ENCODE measurements around the gene MEPCE. TPM values are rescaled to one million over a fixed set of nuclear protein-coding genes. Genes with fewer than 3 reads are reported as not detected.

The MEPCE gene
- polyA plus RNA-seq, 1 experiment: 19.1 TPM

GRCh38 chr7:100411101-100411500 is 18.5 kb upstream of the MEPCE start:
- H3K4me3 ChIP-seq (ENCODE audit: low read depth, low read length): no peak overlapping the region
- ChIA-PET CTCF (interaction anchor here (1.6 kb wide), 1 partner anchor 17 kb away, joined by 6 read pairs; the partner anchor contains the start of gene ZCWPW1), POLR2A (no interaction called here)
- H3K36me3 ChIP-seq (ENCODE audit: control insufficient read depth, insufficient read depth, low read length): no peaks in the 10 kb centered on the region
- no peak for DNase-seq (ENCODE audit: low read depth)
- no peak for TF ChIP-seq CTCF (IDR thresholded peaks at IDR 0.05; ENCODE audit: insufficient read depth, low read depth, low read length)
- H3K27me3 ChIP-seq (ENCODE audit: control insufficient read depth, insufficient read depth, low read length): peaks cover 2% of the 10 kb centered on the region; the same call in 1 of the 2 replicates

- no peak for TF ChIP-seq CTCF (IDR thresholded peaks at IDR 0.05; ENCODE audit: insufficient read depth, low read depth, low read length)
- ChIA-PET POLR2A (no interaction called here), CTCF (no interaction called here)
- Histone ChIP-seq H3K36me3 (ENCODE audit: control insufficient read depth, insufficient read depth, low read length) (no peaks in the 10 kb centered on the region), H3K4me3 (ENCODE audit: low read depth, low read length) (no peak overlapping the region), H3K27me3 (ENCODE audit: control insufficient read depth, insufficient read depth, low read length) (peaks cover 2% of the 10 kb centered on the region; the same call in 1 of the 2 replicates)
- no peak for DNase-seq (ENCODE audit: low read depth)
These were observed 16.3 kb upstream of the MEPCE start for GRCh38 chr7:100413346-100413745.

GRCh38 chr7:100413889-100414288 is 15.7 kb upstream of the MEPCE start:
- CTCF ChIA-PET: no interaction called here

GRCh38 chr7:100415448-100415847 is 14.2 kb upstream of the MEPCE start:
- no peak for DNase-seq (ENCODE audit: low read depth)
- no peaks in the 10 kb centered on the region for H3K27me3 ChIP-seq (ENCODE audit: control insufficient read depth, insufficient read depth, low read length)
- POLR2A ChIA-PET: no interaction called here
- H3K4me3 ChIP-seq (ENCODE audit: low read depth, low read length): no peak overlapping the region
- CTCF ChIA-PET: interaction anchor here (0.9 to 1.9 kb wide), 3 partner anchors 8 to 12 kb away, joined by 4 to 11 read pairs (median 5); no protein-coding TSS in a partner anchor
- no peaks in the 10 kb centered on the region for H3K36me3 ChIP-seq (ENCODE audit: control insufficient read depth, insufficient read depth, low read length)
- no peak for TF ChIP-seq CTCF (IDR thresholded peaks at IDR 0.05; ENCODE audit: insufficient read depth, low read depth, low read length)

More at GRCh38 chr7:100413889-100414288, 15.7 kb upstream of the MEPCE start:
- H3K36me3 ChIP-seq (ENCODE audit: control insufficient read depth, insufficient read depth, low read length): no peaks in the 10 kb centered on the region
- POLR2A ChIA-PET: no interaction called here
- no peak overlapping the region for H3K4me3 ChIP-seq (ENCODE audit: low read depth, low read length)
- H3K27me3 ChIP-seq (ENCODE audit: control insufficient read depth, insufficient read depth, low read length): peaks cover 2% of the 10 kb centered on the region; the same call in 1 of the 2 replicates
- DNase-seq (ENCODE audit: low read depth): no peak
- TF ChIP-seq CTCF (IDR thresholded peaks at IDR 0.05; ENCODE audit: insufficient read depth, low read depth, low read length): no peak

GRCh38 chr7:100418930-100419659 is 10.5 kb upstream of the MEPCE start:
- no peak for DNase-seq (ENCODE audit: low read depth)
- Histone ChIP-seq H3K4me3 (ENCODE audit: low read depth, low read length) (no peak overlapping the region), H3K27me3 (ENCODE audit: control insufficient read depth, insufficient read depth, low read length) (no peaks in the 10 kb centered on the region), H3K36me3 (ENCODE audit: control insufficient read depth, insufficient read depth, low read length) (no peaks in the 10 kb centered on the region)
- POLR2A ChIA-PET: no interaction called here
- no peak for TF ChIP-seq CTCF (IDR thresholded peaks at IDR 0.05; ENCODE audit: insufficient read depth, low read depth, low read length)
- CTCF ChIA-PET: interaction anchor here (3.3 kb wide), 1 partner anchor 11 kb away, joined by 21 read pairs; no protein-coding TSS in a partner anchor

Measured in BJ (cell line).